COR-L47 (cell line): ENCODE data around the gene HK1.

Source experiments
- DNase-seq: peaks from one replicate; lab custom pipeline; 2025; lab: John Stamatoyannopoulos, UW

The HK1 gene

GRCh38 chr10:69375307-69376151, 97.2 kb downstream of the HK1 start:
- DNase-seq: no peak

GRCh38 chr10:69376662-69377061, 98.4 kb downstream of the HK1 start:
- DNase-seq: no peak

GRCh38 chr10:69377191-69377590, 98.9 kb downstream of the HK1 start:
- DNase-seq: no peak

- no peak for DNase-seq
These were observed 99.6 kb downstream of the HK1 start for GRCh38 chr10:69377933-69378332.

GRCh38 chr10:69379800-69380199, 101.5 kb downstream of the HK1 start:
- no peak for DNase-seq

- DNase-seq: no peak
These were observed 104.3 kb downstream of the HK1 start for GRCh38 chr10:69382382-69383117.

GRCh38 chr10:69383558-69383957, 105.3 kb downstream of the HK1 start:
- no peak for DNase-seq

- DNase-seq: no peak
These were observed 106.0 kb downstream of the HK1 start for GRCh38 chr10:69384320-69384719.

- DNase-seq: no peak
These were observed 107.4 kb downstream of the HK1 start for GRCh38 chr10:69385454-69386350.

GRCh38 chr10:69387500-69387899, 109.2 kb downstream of the HK1 start:
- no peak for DNase-seq

GRCh38 chr10:69388488-69388887, 110.2 kb downstream of the HK1 start:
- no peak for DNase-seq

- no peak for DNase-seq
These were observed 111.7 kb downstream of the HK1 start for GRCh38 chr10:69389827-69390490.

- no peak for DNase-seq
These were observed 112.9 kb downstream of the HK1 start for GRCh38 chr10:69391158-69391557.

- DNase-seq: peak; percentile 69
These were observed 114.2 kb downstream of the HK1 start for GRCh38 chr10:69392481-69393000.

GRCh38 chr10:69394020-69394419, 115.7 kb downstream of the HK1 start:
- no peak for DNase-seq

GRCh38 chr10:69397972-69398371, 119.7 kb downstream of the HK1 start:
- DNase-seq: no peak

- no peak for DNase-seq
These were observed 120.2 kb downstream of the HK1 start for GRCh38 chr10:69398466-69398865.

GRCh38 chr10:69400936-69401335, 122.6 kb downstream of the HK1 start:
- no peak for DNase-seq

GRCh38 chr10:69401416-69401815, 123.1 kb downstream of the HK1 start:
- no peak for DNase-seq

GRCh38 chr10:69402386-69402785, 124.1 kb downstream of the HK1 start:
- DNase-seq: no peak

GRCh38 chr10:69403066-69403465, 124.8 kb downstream of the HK1 start:
- DNase-seq: no peak

- no peak for DNase-seq
These were observed 125.2 kb downstream of the HK1 start for GRCh38 chr10:69403519-69403918.
